ENCODE data around the gene THSD7B.

Gene THSD7B

DNA sequence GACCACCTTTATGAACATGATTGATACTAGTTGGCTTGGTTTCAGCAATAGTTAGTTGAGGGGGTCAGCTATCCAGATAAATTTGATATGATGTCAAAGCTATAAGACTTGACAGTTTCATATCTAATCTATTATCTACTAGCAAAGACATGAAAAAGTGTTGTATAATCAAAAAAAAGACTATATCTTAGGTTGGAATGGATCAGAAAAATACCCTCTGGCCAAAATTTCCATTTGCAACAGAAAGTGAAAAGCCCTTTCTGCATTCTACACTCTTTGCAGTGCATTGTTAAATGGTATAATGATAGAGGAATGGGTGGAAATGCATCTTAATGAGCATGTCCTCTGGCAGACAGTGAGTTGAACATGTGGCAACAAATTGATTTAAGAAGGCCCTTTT lies 242.6 kb downstream of the THSD7B start:
- no peak overlapping the region for H4K91ac ChIP-seq (ENCODE audit: low read depth, low read length, poor library complexity)
- H2BK5ac ChIP-seq (ENCODE audit: low read length) = no peak overlapping the region
- no peak overlapping the region for H3K23ac ChIP-seq (ENCODE audit: low read depth, low read length, poor library complexity)
- H3K9me3 ChIP-seq (replicated peaks in 1 of 2; ENCODE audit: control insufficient read depth in 2 of 2, insufficient read depth in 1 of 2, low read depth in 1 of 2, low read length in 2 of 2) = no peaks in the 10 kb centered on the region
- no peak overlapping the region for H3K9ac ChIP-seq (ENCODE audit: low read depth, low read length, poor library complexity)
- no peak overlapping the region for H2AFZ ChIP-seq (ENCODE audit: low read length)
- H2BK15ac ChIP-seq (ENCODE audit: low read length) = no peak overlapping the region
- no peak overlapping the region for H3K4ac ChIP-seq (ENCODE audit: low read length)
- H3K14ac ChIP-seq (ENCODE audit: low read length) = no peak overlapping the region
- H3K27ac ChIP-seq (replicated peaks; ENCODE audit: low read length) = no peak overlapping the region
- no peak overlapping the region for H2BK12ac ChIP-seq (ENCODE audit: low read length)
- no peak overlapping the region for H4K8ac ChIP-seq (ENCODE audit: low read depth, low read length)
- H3K27me3 ChIP-seq (ENCODE audit: control insufficient read depth in 3 of 3, insufficient read depth in 3 of 3, low read depth in 1 of 3, low read length in 3 of 3) = no peaks in the 10 kb centered on the region
- H3K36me3 ChIP-seq (replicated peaks in 1 of 2; ENCODE audit: control insufficient read depth in 2 of 2, insufficient read depth in 2 of 2, low read length in 2 of 2) = no peaks in the 10 kb centered on the region
- H2AK5ac ChIP-seq (ENCODE audit: low read depth, low read length) = no peak overlapping the region
- DNase-seq (ENCODE audit: low spot score) = no peak
- no peak overlapping the region for H3K4me3 ChIP-seq (ENCODE audit: low read length in 2 of 2)
- no peaks in the 10 kb centered on the region for H3K4me1 ChIP-seq (ENCODE audit: control insufficient read depth in 2 of 2, insufficient read depth in 1 of 2, low read depth in 1 of 2, low read length in 2 of 2)
- H3K79me1 ChIP-seq (ENCODE audit: low read depth, low read length) = no peaks in the 10 kb centered on the region
- H2BK120ac ChIP-seq (ENCODE audit: low read depth, low read length) = no peak overlapping the region
- no peak overlapping the region for H3K18ac ChIP-seq (ENCODE audit: low read length)
- no peak overlapping the region for H3K4me2 ChIP-seq (ENCODE audit: insufficient read depth, low read length, poor library complexity, severe bottlenecking)

DNA sequence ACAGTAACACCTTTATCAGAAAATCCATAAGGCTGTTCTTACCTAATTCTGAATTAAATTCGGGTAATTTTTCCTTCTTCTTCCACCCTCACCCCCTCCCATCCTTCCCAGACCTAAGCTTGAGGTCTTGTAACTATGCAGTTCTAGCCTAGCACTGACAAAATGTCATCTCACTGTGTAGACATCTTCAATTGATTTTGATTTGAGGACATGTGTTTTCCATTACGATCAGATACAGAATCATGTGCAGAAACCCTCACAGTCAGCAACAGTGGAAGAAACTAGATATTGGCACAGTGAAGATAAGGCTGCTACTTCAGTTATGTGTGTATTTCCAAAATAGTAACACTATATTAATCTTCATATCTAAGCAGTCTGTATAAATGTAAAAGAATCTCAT lies 244.6 kb downstream of the THSD7B start:
- H3K14ac ChIP-seq (ENCODE audit: low read length) = no peak overlapping the region
- H3K36me3 ChIP-seq (replicated peaks in 1 of 2; ENCODE audit: control insufficient read depth in 2 of 2, insufficient read depth in 2 of 2, low read length in 2 of 2) = no peaks in the 10 kb centered on the region
- no peaks in the 10 kb centered on the region for H3K27me3 ChIP-seq (ENCODE audit: control insufficient read depth in 3 of 3, insufficient read depth in 3 of 3, low read depth in 1 of 3, low read length in 3 of 3)
- H3K18ac ChIP-seq (ENCODE audit: low read length) = no peak overlapping the region
- H3K4me2 ChIP-seq (ENCODE audit: insufficient read depth, low read length, poor library complexity, severe bottlenecking) = no peak overlapping the region
- H3K27ac ChIP-seq (replicated peaks; ENCODE audit: low read length) = no peak overlapping the region
- H2AFZ ChIP-seq (ENCODE audit: low read length) = no peak overlapping the region
- no peak overlapping the region for H2BK15ac ChIP-seq (ENCODE audit: low read length)
- no CpG with 5 or more reads among the region's 2 CpGs for WGBS, 2 donors (ENCODE audit: extremely low coverage in 2 of 2, insufficient read length in 2 of 2, insufficient replicate concordance in 1 of 2)
- H2AK5ac ChIP-seq (ENCODE audit: low read depth, low read length) = no peak overlapping the region
- no peaks in the 10 kb centered on the region for H3K79me1 ChIP-seq (ENCODE audit: low read depth, low read length)
- no peak overlapping the region for H3K23ac ChIP-seq (ENCODE audit: low read depth, low read length, poor library complexity)
- DNase-seq (ENCODE audit: low spot score) = no peak
- H3K4ac ChIP-seq (ENCODE audit: low read length) = no peak overlapping the region
- no peak overlapping the region for H2BK5ac ChIP-seq (ENCODE audit: low read length)
- no peaks in the 10 kb centered on the region for H3K9me3 ChIP-seq (replicated peaks in 1 of 2; ENCODE audit: control insufficient read depth in 2 of 2, insufficient read depth in 1 of 2, low read depth in 1 of 2, low read length in 2 of 2)
- no peak overlapping the region for H3K4me3 ChIP-seq (ENCODE audit: low read length in 2 of 2)
- H3K9ac ChIP-seq (ENCODE audit: low read depth, low read length, poor library complexity) = no peak overlapping the region
- H2BK12ac ChIP-seq (ENCODE audit: low read length) = no peak overlapping the region
- no peaks in the 10 kb centered on the region for H3K4me1 ChIP-seq (ENCODE audit: control insufficient read depth in 2 of 2, insufficient read depth in 1 of 2, low read depth in 1 of 2, low read length in 2 of 2)
- no peak overlapping the region for H4K91ac ChIP-seq (ENCODE audit: low read depth, low read length, poor library complexity)
- H2BK120ac ChIP-seq (ENCODE audit: low read depth, low read length) = no peak overlapping the region
- H4K8ac ChIP-seq (ENCODE audit: low read depth, low read length) = no peak overlapping the region

DNA sequence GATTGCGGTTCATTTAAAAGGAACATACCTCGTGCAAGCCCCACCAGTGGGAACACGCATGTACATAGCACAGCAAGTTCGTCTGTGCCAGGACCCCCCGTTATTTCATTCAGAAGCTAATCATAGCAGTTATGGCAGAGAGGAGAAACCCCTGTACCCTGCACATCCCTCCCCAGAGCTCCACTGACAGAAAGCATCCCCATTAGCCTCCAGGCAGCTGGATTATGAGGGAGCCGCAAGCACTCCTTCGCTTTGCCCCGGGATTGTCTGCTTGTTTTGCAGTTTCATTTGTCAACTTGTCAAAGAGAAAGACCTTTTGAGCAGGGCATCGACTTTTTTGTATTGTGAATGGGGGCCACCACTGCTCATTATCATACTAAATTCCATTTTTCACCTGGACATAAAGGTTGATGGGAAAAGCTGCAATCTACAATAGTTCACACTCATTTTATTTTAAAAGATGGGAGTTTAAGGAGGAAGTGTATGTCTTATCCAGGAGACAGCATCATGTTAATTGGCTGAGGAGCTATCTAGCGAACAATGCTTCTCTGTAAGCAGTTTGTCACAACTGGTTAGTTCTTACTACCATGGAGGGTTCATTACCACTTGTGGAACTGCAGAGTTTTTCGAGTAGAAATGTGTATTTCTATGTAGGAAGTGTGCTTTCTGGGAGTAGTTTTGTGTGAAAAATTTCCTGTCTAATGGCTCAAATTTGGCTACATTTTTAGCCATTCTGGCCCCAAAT lies 255.3 kb downstream of the THSD7B start:
- Histone ChIP-seq H3K4ac (ENCODE audit: low read length) (no peak overlapping the region), H3K23ac (ENCODE audit: low read depth, low read length, poor library complexity) (no peak overlapping the region), H2AFZ (ENCODE audit: low read length) (no peak overlapping the region), H3K9ac (ENCODE audit: low read depth, low read length, poor library complexity) (no peak overlapping the region), H4K8ac (ENCODE audit: low read depth, low read length) (no peak overlapping the region), H2AK5ac (ENCODE audit: low read depth, low read length) (no peak overlapping the region), H3K79me1 (ENCODE audit: low read depth, low read length) (no peaks in the 10 kb centered on the region), H2BK12ac (ENCODE audit: low read length) (no peak overlapping the region), H3K4me1 (ENCODE audit: control insufficient read depth in 2 of 2, insufficient read depth in 1 of 2, low read depth in 1 of 2, low read length in 2 of 2) (peaks cover 0 to 2% of the 10 kb centered on the region in 2 donors), H3K36me3 (replicated peaks in 1 of 2; ENCODE audit: control insufficient read depth in 2 of 2, insufficient read depth in 2 of 2, low read length in 2 of 2) (no peaks in the 10 kb centered on the region), H3K9me3 (replicated peaks in 1 of 2; ENCODE audit: control insufficient read depth in 2 of 2, insufficient read depth in 1 of 2, low read depth in 1 of 2, low read length in 2 of 2) (no peaks in the 10 kb centered on the region), H3K4me2 (ENCODE audit: insufficient read depth, low read length, poor library complexity, severe bottlenecking) (no peak overlapping the region), H3K4me3 (ENCODE audit: low read length in 2 of 2) (no peak overlapping the region), H2BK5ac (ENCODE audit: low read length) (no peak overlapping the region), H3K27ac (replicated peaks; ENCODE audit: low read length) (no peak overlapping the region), H3K14ac (ENCODE audit: low read length) (no peak overlapping the region), H2BK15ac (ENCODE audit: low read length) (no peak overlapping the region), H2BK120ac (ENCODE audit: low read depth, low read length) (no peak overlapping the region), H3K27me3 (ENCODE audit: control insufficient read depth in 3 of 3, insufficient read depth in 3 of 3, low read depth in 1 of 3, low read length in 3 of 3) (no peaks in the 10 kb centered on the region), H4K91ac (ENCODE audit: low read depth, low read length, poor library complexity) (no peak overlapping the region), H3K18ac (ENCODE audit: low read length) (no peak overlapping the region)
- no CpG with 5 or more reads among the region's 11 CpGs for WGBS, 2 donors (ENCODE audit: extremely low coverage in 2 of 2, insufficient read length in 2 of 2, insufficient replicate concordance in 1 of 2)
- DNase-seq (ENCODE audit: low spot score) = no peak

DNA sequence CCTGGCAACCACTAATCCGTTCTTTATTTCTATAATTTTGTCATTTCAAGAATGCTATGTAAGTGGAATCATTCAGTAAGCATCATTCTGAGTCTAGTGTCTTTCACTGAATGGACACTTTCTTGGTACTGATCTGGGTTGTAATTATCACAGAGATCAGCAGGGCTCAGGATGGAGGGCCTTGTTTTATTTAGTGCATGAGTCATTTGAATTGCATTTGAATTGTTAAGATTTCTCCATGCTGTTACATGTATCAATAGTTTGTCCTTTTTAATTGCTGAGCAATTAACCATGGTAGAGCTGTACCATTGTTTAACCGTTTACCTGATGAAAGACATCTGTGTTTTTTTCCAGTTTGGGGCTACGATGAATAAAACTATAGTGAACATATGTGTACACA lies 256.4 kb downstream of the THSD7B start:
- Histone ChIP-seq H3K14ac (ENCODE audit: low read length) (no peak overlapping the region), H2BK12ac (ENCODE audit: low read length) (no peak overlapping the region), H3K4me3 (ENCODE audit: low read length in 2 of 2) (no peak overlapping the region), H2AFZ (ENCODE audit: low read length) (no peak overlapping the region), H4K8ac (ENCODE audit: low read depth, low read length) (no peak overlapping the region), H3K27me3 (ENCODE audit: control insufficient read depth in 3 of 3, insufficient read depth in 3 of 3, low read depth in 1 of 3, low read length in 3 of 3) (no peaks in the 10 kb centered on the region), H2BK120ac (ENCODE audit: low read depth, low read length) (no peak overlapping the region), H3K27ac (replicated peaks; ENCODE audit: low read length) (no peak overlapping the region), H3K9ac (ENCODE audit: low read depth, low read length, poor library complexity) (no peak overlapping the region), H3K36me3 (replicated peaks in 1 of 2; ENCODE audit: control insufficient read depth in 2 of 2, insufficient read depth in 2 of 2, low read length in 2 of 2) (no peaks in the 10 kb centered on the region), H3K4me1 (ENCODE audit: control insufficient read depth in 2 of 2, insufficient read depth in 1 of 2, low read depth in 1 of 2, low read length in 2 of 2) (peaks cover 0 to 2% of the 10 kb centered on the region in 2 donors), H2BK5ac (ENCODE audit: low read length) (no peak overlapping the region), H4K91ac (ENCODE audit: low read depth, low read length, poor library complexity) (no peak overlapping the region), H3K79me1 (ENCODE audit: low read depth, low read length) (no peaks in the 10 kb centered on the region), H2BK15ac (ENCODE audit: low read length) (no peak overlapping the region), H3K18ac (ENCODE audit: low read length) (no peak overlapping the region), H3K4ac (ENCODE audit: low read length) (no peak overlapping the region), H3K4me2 (ENCODE audit: insufficient read depth, low read length, poor library complexity, severe bottlenecking) (no peak overlapping the region), H3K23ac (ENCODE audit: low read depth, low read length, poor library complexity) (no peak overlapping the region), H2AK5ac (ENCODE audit: low read depth, low read length) (no peak overlapping the region), H3K9me3 (replicated peaks in 1 of 2; ENCODE audit: control insufficient read depth in 2 of 2, insufficient read depth in 1 of 2, low read depth in 1 of 2, low read length in 2 of 2) (no peaks in the 10 kb centered on the region)
- WGBS, 2 donors (ENCODE audit: extremely low coverage in 2 of 2, insufficient read length in 2 of 2, insufficient replicate concordance in 1 of 2) = no CpG with 5 or more reads among the region's 3 CpGs
- no peak for DNase-seq (ENCODE audit: low spot score)
